CMK (cell line): ENCODE data around the gene SORT1.
"Not testable (repeated sequence)": the region's sequence is repeated elsewhere in the genome, so short reads cannot be mapped to it uniquely, and the experiment has no call there.

Experiments
- DNase-seq: peaks from one replicate; pipeline ENCODE4 v3.0.0-alpha.2; 2010; ENCODE audit warnings: low read depth

The SORT1 gene

DNA sequence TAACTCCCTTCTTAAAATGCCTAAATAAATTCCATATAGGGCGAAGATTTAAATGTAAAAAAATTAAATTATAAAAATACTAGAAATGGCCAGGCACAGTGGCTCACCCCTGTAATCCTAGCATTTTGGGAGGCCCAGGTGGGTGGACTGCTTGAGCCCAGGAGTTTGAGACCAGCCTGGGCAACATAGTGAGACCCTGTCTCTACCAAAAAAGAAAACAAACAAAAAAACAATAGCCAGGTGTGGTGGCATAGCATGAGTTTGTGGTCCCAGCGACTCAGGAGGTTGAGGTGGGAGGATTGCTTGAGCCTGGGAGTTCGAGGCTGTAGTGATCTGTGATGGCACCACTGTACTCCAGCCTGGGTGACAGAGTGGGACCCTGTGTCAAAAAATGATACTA is 17.8 kb downstream of the SORT1 start:
- DNase-seq: no peak

DNA sequence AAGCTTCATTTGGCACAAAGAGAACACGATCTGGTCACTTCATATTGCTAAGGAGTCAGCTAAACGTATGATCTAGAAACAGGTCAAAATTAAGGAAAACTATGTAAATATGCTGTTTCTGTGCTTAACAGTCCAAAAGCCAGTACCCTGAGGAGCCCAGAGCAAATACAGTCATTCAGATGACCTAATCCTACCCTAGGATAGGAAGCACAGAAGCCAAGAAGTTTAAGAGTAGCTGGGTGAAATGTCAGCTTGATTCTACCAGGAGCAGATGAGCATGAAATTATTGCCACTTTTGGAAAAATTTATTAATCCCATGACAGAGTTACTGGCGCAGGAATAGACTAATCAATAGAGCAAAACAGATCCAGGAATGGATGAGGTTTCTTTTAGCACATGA is 18.3 kb downstream of the SORT1 start:
- no peak for DNase-seq

DNA sequence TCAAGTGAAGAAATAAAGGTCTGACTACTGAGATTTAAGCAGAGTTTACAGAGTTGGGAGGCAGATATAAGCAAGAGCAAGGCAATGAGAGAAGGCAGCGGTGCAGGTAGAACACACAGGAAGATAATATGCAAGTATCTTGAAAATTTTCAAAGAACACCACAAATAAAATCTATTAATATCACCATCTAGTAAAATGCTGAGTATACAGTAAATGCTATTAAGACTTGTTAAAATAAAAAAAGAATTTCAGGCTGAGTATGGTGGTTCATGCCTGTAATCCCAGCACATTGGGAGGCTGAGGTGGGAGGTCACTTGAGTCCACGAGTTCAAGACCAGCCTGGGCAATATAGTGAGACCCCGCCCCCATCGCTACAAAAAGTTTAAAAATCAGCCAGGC is 20.0 kb downstream of the SORT1 start:
- DNase-seq: no peak

DNA sequence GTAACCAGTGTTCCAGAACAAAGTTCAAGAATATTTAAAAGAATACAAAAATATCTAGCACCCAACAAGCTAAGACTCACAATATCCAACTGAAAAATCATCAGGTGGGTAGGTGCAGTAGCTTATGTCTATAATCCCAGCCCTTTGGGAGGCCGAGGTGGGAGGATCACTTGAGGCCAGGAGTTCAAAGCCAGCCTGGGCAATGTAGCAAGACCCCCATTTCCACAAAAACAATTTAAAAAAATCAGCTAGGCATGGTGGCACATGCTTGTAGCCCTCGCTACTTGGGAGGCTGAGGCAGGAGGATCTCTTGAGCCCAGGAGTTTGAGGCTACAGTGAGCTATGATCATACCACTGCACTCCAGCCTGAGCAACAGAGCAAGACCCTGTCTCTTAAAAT is 24.0 kb downstream of the SORT1 start:
- not testable (repeated sequence) for DNase-seq

DNA sequence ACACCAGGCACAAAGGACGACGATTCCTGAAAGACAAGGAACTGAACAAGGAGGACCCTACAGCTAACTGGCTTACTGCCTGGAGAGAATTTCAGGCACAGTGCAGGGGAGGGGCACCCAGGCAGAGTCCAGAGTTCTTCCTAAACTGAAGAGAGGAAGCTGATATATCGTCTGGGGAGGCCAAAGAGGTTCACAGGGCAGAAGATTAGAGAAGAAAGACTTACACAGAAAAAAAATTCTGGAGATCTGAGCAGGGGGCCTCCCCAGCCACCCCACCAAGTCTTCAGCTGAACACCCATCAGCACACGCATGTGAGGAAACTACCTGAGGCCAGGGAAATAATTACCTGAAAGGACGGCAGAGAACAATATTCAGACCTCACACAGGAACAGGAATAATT is 24.6 kb downstream of the SORT1 start:
- no peak for DNase-seq

DNA sequence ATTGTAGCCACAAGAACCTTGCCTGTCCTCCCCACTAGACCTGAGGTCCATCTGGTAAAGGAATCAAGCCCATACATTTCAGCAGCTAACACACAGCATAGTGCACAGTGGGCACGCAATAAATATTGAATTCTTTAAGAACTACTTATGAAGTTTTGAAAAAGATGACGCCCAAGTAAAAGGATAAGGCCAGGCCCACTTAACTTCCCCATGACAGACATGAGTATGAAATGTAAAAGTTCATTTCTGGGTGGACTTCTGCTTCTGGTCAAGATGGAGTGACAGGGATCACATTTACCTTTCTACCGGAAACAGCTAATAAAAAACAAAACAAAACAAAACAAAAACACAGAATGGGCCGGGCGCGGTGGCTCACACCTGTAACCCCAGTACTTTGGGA is 25.4 kb downstream of the SORT1 start:
- no peak for DNase-seq

DNA sequence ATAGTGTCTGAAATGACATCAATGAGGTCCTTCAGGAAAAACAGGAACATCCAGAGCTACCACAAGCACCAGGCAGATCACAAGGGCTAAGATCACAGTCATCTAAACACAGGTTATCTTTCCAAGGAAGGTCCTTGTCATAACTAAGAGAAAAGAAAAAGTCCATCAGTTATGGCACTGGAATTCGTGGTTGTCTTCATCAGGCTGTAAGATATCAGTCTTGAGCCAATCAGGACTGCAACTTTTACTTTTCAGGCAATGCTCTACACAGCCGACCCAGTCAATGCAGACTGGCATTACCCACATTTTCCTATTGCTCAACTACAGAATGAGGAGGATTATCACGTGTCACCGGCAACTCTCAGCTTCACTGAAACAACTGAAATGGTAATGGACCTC is 26.4 kb downstream of the SORT1 start:
- no peak for DNase-seq

DNA sequence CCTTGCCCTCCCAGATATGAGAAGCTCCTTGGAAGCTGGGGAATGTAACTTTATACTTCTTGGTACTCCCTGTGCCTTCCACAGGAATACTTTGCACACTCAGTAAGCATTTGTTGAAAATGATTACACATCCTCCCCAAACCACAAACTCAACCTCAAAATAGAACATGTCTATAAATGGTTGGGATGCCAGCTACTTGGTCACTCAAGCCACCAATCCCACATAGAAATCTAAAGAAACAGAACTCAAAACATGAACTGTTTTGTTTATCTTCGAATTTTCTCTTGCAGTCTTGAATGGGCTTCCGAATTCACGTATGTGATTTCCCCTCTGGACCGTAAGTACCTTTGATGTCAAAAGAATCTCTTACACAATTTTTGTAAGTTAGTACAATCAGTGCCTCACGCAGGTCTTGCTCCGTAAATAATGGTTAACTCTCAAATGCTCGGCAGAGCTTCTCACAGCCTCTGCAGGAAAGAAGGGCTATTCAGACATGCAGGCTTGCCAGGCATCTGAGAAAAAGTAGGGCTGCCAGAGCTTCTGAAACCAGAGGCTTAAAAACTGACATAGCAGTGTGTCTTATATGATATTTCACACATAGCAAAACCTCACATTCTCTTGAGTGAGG is 26.9 kb downstream of the SORT1 start:
- peak; percentile 69 for DNase-seq

DNA sequence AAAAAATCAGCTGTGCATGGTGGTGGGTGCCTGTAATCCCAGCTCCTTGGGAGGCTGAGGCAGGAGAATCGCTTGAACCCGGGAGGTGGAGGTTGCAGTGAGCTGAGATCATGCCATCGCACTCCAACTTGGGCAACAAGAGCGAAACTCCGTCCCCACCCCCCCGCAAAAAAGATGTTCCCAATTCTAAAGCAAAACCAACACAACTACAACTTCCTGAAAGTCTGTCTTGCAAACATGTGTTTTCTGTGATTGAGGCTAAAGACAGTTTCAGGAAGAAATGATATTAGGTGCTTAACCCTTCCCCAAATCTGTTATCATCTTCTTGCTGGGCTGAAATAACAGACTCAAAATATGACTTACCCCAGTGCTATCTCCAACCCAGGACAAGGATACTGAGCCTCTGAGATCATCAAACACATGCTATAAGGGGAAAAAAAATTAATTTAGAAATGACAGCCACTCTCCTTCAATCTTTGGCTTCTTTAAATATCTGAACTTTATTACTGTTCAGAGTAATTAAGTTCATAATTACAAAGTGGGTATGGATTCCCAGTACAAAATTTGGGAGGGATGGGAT is 28.5 kb downstream of the SORT1 start:
- no peak for DNase-seq

DNA sequence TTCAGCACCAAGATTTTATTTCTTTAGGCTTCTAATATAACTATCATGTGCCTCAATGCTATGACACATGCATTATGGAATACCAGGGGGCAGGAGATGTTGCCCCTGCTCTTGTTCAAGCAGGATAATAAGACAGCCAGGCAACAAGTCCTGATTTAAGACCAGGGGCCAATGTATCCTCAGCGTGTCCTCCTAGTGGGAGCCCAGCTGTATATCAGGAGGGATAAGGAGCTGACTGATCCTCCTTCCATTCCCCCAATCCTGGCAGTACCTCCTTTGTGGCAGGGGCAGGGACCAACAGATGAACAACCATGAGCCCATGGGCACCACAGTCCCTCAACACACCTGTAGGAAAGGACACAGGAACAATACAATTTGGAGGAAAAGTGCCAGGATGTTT is 29.3 kb downstream of the SORT1 start:
- DNase-seq: no peak

DNA sequence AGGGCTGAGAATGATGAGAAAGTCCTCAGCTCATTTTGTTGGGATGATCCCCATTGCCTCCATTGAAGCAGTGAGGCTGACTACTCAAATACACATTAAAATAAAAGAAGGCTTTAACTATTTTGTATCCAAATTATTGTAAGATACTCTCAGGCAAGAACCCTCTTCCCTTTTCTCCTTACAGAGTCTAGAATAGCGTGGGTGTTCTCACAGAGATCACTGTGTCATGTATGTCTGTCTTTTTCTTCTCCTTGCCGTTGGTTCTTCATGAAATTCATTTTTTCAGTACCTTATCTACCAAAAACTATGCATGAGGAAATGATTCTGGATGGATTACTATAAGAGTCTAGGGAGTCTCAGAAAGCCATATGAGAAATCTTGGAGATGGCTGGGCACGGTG is 30.1 kb downstream of the SORT1 start:
- no peak for DNase-seq

DNA sequence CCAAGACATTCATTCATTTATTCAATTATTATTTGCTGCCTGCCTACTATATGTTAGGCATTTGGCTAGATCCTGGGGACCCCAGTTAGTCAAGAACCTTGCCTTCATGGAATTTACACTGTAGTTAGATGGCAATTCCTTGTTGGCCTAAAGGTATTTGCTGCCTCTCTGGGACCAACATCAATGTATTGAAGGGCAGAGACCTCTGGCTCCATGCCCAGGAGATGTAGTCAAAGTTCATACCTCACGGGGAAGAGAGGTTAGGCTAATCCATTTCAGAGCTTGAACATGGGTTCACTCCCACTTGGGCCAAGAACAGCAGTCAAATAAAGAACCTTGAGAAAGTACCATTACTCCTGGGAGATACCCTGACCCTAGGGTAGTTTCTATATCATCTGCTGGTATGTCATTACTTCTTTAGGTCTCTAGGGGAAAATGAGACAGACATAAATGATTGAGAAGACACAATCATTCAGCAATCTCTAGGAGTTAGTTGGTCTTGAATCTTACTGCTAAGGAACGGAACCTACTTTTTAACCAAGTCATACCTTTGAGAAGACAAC is 32.0 kb downstream of the SORT1 start:
- no peak for DNase-seq

DNA sequence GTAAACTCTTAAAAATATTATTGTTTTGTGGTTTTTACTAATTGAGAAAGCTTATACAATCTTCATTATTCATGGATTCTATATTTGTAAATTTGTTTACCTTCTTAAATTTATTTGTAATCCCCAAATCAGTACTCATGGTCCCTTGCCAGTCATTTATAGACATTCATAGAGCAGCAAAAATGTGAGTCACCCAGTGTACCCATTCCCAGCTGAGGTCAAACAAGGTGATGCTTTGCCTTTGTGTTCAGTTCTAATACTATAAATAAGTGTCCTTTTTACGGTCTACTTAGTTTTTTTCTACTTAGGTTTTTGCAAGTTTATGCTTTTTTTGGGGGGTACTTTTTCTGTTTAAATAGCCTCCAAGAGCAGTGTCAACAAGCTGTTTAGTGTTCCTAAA is 36.1 kb downstream of the SORT1 start:
- DNase-seq: no peak

DNA sequence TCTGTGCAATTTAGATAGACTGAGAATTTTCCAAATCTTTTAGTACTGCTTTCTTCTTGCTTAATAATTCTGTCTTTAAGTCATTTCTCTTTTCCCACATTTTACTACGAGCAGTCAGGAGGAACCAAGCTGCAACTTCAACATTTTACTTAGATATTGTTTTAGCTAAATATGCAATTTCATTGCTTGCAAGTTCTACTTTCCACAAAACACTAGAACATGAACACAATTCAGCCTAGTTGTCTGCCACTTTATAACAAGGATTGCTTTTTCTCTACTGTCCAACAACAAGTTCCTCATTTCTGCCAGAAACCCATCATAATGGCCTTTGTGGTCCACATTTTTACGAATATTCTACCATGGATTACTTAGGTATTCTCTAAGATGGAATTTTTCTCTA is 36.6 kb downstream of the SORT1 start:
- no peak for DNase-seq

DNA sequence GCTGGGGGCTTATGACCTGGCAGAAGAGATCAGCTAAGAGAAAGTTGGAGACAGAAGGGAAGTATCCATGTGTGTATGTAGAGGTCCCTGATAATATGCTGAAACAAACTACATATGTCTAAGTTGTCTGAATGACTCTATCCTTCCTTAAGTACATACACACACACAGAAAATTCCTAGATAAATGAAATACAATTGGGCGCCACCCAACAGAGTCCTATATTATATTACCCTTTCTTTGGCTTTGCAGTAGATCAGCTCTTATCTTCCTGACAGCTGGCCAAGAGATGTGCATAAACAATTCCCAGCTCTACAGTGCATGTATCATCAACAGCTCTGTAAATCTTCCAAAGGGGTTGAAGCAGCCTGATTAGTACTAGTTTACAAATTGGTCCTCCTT is 40.1 kb downstream of the SORT1 start:
- no peak for DNase-seq

DNA sequence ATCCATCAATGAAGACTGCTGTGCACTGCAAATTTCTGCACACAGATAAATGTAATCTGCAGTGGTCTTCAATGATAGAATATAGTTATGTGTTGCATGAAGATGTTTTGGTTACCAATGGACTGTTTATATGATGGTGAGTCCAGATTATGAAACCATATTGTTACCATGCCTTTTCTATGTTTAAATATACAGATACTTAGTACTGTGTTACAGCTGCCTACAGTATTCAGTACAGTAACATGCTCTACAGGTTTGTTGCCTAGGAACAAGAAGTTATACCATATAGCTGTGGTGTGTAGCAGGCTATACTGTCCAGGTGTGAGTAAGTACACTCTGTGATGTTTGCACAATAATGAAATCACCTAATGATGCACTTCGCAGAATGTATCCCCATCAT is 40.8 kb downstream of the SORT1 start:
- no peak for DNase-seq

DNA sequence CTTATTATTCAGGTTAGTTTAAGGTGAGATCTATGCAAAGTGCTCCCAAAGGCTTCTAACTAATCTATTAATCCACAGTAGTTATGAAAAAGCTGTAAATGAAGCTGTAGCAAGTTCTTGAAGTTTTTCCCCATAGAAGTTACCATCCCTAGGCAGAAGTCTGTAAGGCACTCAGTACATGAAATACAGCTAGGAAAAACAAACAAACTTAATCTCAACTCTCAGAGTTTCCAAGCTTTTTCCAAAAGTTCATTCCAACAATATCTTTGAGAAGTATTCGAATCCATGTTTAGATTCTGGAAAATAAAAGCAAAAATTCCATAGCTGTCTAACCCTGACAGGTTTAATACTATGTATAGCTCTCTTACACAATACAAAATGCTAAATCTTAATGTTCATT is 41.2 kb downstream of the SORT1 start:
- DNase-seq: no peak

DNA sequence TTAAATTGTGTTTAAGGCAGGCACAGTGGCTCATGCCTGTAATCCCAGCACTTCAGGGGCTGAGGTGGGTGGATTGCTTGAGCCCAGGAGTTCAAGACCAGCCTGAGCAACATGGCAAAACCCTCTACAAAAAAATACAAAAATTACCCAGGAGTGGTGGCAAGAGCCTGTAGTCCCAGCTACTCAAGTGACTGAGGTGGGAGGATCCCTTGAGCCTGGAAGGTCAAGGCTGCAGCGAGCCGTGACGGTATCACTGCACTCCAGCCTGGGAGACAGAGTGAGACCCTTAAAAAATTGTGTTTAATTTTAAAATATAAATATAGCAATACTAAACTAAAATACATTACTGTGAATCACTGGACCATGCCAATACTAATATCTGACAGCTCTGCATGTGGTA is 42.8 kb downstream of the SORT1 start:
- no peak for DNase-seq

DNA sequence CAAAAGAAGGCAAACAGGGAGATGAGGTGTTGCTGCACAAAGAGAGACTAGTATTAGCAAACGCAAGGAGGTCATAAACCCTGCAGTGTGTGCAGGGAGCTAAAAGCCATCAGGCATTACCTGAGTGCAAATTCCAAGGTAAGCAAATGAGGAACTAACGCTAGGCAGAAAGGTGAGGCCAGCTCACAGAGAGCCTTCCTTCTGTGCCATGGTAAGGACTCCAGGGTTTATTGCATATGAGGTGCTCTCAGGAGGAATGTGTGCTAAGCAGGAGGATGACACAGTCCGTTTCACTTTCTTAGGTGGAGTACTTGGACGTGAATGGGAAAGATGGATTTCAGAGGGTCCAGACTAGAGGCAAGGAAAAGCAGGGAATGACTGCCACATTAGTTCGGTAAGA is 46.3 kb downstream of the SORT1 start:
- no peak for DNase-seq

DNA sequence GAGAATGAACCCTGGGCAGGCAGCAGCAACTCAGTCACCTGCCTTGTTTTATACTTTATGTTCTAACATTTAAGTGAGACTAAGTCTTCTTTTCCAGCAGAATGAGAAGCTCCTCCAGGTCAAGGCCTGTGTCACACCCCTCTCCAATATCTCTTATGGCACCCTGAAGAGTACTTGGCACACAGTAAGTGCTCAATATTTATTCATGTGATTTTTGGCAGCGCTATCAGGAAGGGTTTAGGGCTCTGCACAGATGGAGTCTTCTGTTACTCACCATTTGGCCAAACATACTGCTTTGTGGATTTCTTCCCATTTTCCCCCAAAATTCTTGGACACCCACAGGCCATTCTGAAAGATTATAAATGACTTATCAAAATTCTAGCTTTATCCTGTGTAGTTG is 47.1 kb downstream of the SORT1 start:
- DNase-seq: no peak

DNA sequence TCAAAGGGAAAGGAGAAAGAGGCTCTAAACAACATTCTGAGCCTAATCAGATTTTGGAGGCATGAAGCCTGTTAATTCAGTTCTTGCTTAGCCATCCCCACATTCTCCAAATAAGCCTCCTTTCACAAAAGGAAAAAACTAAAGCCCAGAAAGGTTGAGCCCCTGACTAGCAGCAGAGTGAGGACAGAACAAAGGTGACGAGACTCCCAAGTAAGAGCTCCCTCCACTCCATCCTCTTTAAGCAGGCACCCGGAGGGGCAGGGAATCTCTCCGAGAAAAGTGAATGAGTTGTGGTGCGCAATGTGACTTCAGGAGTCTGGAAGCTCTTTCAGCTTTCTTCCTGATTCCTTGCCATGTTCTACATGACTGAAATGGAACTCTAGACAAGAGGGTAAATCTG is 47.5 kb downstream of the SORT1 start:
- DNase-seq: no peak

DNA sequence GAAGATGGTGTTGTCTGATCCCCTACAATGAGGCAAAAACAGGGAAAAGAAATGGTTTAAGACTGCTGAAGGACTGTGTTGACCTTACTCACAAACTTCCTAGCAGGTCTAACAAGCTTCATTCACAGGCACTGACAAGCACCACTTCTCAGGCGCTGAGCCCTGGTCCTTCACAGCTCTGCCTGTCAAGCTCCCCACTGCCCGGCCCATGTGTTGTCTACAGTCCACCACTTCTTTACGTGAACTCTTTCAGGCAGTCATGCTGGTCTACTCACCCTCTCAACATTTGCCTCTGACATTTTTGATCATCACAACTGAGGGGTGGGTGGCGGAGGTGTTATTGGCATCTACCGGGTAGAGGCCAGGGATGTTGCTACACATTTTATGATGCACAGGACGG is 50.2 kb downstream of the SORT1 start:
- DNase-seq: no peak

DNA sequence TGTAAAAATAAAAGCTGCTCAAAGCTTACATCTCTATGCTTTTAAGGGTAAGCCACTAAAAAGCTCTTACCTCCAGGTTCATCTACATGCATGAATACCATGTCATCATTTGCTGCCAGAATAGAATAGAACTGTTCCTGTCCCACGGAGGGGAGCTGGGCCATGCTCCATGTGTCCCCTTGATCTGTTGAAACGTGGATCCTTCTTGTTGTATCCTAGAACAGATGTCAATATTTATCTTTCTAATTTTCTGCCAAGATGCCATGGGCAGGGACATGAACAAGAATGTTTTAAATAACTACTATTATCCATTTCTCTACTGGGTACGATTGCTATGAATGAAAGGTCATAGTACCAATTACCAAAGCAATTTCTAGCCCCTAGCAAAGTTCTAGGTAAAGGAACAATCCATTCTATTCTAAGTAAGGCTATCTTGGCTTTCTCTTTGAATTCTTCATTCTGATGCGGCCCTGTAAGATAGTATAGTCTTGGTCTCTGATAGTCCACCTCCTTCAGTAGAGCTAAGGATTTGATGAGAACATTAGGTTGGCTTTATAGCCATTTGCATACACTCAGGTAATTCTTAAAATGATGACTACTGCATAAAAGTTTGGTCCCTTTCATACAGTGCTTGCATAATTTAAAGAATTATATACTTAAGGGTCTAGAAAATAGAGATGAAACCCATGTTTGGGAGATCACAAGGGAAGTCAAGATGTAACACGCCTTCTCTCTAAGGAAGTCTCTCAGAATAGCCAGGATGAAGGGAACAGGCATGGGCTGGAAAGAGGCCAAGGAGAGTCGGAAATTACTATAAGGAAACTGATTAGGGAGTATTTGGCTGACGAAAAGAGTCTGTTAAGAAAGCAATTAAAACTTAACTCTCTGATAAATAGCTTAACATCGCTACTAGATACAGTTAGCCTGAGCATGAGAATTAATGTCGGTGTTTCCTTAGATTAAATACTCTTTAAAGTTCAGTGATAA is 55.5 kb downstream of the SORT1 start:
- no peak for DNase-seq
